ENCODE results near the gene TFRC. TPM values are rescaled to one million over a fixed set of nuclear protein-coding genes. Genes with fewer than 3 reads are reported as not detected.

TFRC gene
- total RNA-seq, 1 experiment from 2014 or later: 261 TPM

GRCh38 chr3:196012941-196013476 lies 68.9 kb downstream of the TFRC start:
- RAD21 ChIA-PET (ENCODE audit: low non-redundant PET in 1 of 2, low total read pairs in 2 of 2, uncharacterized antibody in 2 of 2, unreplicated experiment in 2 of 2): no interaction called here
- CTCF ChIA-PET: interaction anchor here (1.2 kb wide), 1 partner anchor 60 kb away, joined by 3 read pairs; no protein-coding TSS in a partner anchor
- no peak overlapping the region for H3K4me3 ChIP-seq (replicated peaks in 1 of 2; ENCODE audit: low read depth in 1 of 2, low read length in 2 of 2)
- no peak overlapping the region for H3K9ac ChIP-seq (ENCODE audit: low read length)
- no peak overlapping the region for H2AFZ ChIP-seq (ENCODE audit: low read depth, low read length, poor library complexity, severe bottlenecking)
- no peak overlapping the region for H3K4me2 ChIP-seq (ENCODE audit: low read length)
- BruUV-seq (replicated peaks): no TSS peak
- H3K27ac ChIP-seq (ENCODE audit: low read depth, low read length): no peak overlapping the region
- H4K20me1 ChIP-seq (ENCODE audit: insufficient read depth): no peaks in the 10 kb centered on the region
- intact Hi-C loops (cut with micrococcal nuclease): no loop called here
- no peaks in the 10 kb centered on the region for H3K27me3 ChIP-seq (ENCODE audit: insufficient read depth, low read length)
- no peaks in the 10 kb centered on the region for H3K9me2 ChIP-seq (ENCODE audit: insufficient read depth)
- POLR2A ChIA-PET: no interaction called here
- ATAC-seq (no peak), DNase-seq (ENCODE audit: low read depth, low spot score) (no peak)
- H3K36me3 ChIP-seq (ENCODE audit: control insufficient read depth in 1 of 2, insufficient read depth in 2 of 2, low read length in 2 of 2): no peaks in the 10 kb centered on the region
- TF ChIP-seq EZH2 (IDR thresholded peaks at IDR 0.05): no peak
- no peak for TF ChIP-seq ZNF274 (IDR thresholded peaks at IDR 0.05; ENCODE audit: low read depth, low read length)
- no peak for TF ChIP-seq CTCF (IDR thresholded peaks at IDR 0.05 in 2 of 3, conservative IDR thresholded peaks at IDR 0.05 in 1 of 3; ENCODE audit: borderline replicate concordance in 1 of 3, insufficient read depth in 1 of 3, low read depth in 2 of 3, low read length in 2 of 3)
- no peak for TF ChIP-seq CBX3 (IDR thresholded peaks at IDR 0.05; ENCODE audit: low read depth)
- no peak for TF ChIP-seq POLR2AphosphoS5 (IDR thresholded peaks at IDR 0.05; ENCODE audit: low read depth, low read length)
- TF ChIP-seq TCF7L2 (IDR thresholded peaks at IDR 0.05; ENCODE audit: borderline replicate concordance, extremely low read depth, insufficient read depth, insufficient read length): no peak
- no peak for TF ChIP-seq ZFX (IDR thresholded peaks at IDR 0.05)
- no peak for TF ChIP-seq ZBTB33 (IDR thresholded peaks at IDR 0.05; ENCODE audit: extremely low read depth, insufficient replicate concordance, low read length)
- TF ChIP-seq JUND (IDR thresholded peaks at IDR 0.05): no peak
- TF ChIP-seq EZH2phosphoT487 (IDR thresholded peaks at IDR 0.05; ENCODE audit: borderline replicate concordance): no peak
- TF ChIP-seq SRF (IDR thresholded peaks at IDR 0.05; ENCODE audit: low read depth): no peak
- H3K79me2 ChIP-seq (ENCODE audit: insufficient read depth, low read length): no peaks in the 10 kb centered on the region
- no peaks in the 10 kb centered on the region for H3K9me3 ChIP-seq (ENCODE audit: control insufficient read depth in 1 of 2, insufficient read depth in 1 of 2, low read depth in 1 of 2, low read length in 2 of 2)
- peaks cover 4 to 9% of the 10 kb centered on the region in 2 experiments; a peak in 3 of 4 replicates for H3K4me1 ChIP-seq (ENCODE audit: control insufficient read depth in 1 of 2, insufficient read depth in 2 of 2, low read length in 2 of 2)
